B cell (primary cell): Measurements from ENCODE around the gene WDR75.

Experiments used
- EZH2 ChIP-seq: IDR thresholded peaks from 2 replicates; pipeline ENCODE4 v1.6.1; 2012; ENCODE audit warnings: borderline replicate concordance, low read depth, mild to moderate bottlenecking, moderate library complexity, low read length; ENCODE audit not compliant: insufficient read depth, poor library complexity, severe bottlenecking
- TF ChIP-seq, protein P1 (sequence below): fragments of 200-600 bp; IDR thresholded peaks from one replicate; pipeline ENCODE4 v1.8.0; 2022; ENCODE audit warnings: antibody characterized with exemption, mild to moderate bottlenecking

DNA sequence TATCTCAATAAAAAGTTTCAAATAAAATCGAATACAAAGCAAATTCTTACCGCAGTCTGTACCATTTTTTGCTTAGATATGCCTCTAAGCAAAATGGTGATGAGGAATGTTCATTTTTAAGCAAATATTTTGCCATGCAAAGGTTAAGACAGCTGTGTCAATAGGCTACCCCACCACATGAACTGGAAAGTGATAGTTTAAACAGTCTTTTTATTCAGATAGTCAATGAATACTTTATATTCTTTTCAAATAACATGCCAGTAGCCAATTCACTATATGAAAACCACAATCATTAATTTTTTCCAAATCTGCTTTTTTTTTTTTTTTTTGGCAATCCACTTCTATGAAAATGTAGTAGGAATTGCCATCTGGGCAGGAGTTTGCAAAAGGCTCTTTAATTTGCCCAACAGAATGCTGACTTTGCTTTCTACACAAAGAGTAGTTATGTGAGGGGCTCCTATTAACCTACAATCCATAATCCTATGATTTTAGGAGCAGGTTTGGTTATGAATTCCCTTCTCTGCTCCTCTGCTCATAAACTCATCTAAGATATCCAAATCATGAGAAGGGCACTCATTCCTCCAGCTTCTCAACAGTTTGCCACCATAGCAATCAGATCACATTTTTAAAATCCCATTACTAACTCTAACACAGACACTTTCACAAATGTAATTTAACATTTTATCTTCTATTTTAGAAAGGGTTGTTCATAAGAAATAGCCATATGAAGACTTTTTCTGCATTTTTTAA lies 70.1 kb downstream of the WDR75 start:
- TF ChIP-seq EZH2 = no peak
- TF ChIP-seq, protein P1, sequence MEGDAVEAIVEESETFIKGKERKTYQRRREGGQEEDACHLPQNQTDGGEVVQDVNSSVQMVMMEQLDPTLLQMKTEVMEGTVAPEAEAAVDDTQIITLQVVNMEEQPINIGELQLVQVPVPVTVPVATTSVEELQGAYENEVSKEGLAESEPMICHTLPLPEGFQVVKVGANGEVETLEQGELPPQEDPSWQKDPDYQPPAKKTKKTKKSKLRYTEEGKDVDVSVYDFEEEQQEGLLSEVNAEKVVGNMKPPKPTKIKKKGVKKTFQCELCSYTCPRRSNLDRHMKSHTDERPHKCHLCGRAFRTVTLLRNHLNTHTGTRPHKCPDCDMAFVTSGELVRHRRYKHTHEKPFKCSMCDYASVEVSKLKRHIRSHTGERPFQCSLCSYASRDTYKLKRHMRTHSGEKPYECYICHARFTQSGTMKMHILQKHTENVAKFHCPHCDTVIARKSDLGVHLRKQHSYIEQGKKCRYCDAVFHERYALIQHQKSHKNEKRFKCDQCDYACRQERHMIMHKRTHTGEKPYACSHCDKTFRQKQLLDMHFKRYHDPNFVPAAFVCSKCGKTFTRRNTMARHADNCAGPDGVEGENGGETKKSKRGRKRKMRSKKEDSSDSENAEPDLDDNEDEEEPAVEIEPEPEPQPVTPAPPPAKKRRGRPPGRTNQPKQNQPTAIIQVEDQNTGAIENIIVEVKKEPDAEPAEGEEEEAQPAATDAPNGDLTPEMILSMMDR = no peak
